Mammary epithelial cell (primary cell): ENCODE data around the gene CARMIL3.

Source experiments
- EZH2 ChIP-seq: IDR thresholded peaks from 2 replicates; pipeline ENCODE4 v1.6.1; 2012; ENCODE audit warnings: low read length, inconsistent platforms, borderline replicate concordance
- TF ChIP-seq, protein P1 (sequence below), 2 donors: IDR thresholded peaks in 1 of 2; conservative IDR thresholded peaks in 1 of 2; 2 replicates each; pipeline ENCODE4 v1.5.1; 2011 to 2012; ENCODE audit warnings: inconsistent platforms in 2 of 2, low read length in 2 of 2, mild to moderate bottlenecking in 2 of 2, control low read depth in 1 of 2, low read depth in 1 of 2; ENCODE audit not compliant: insufficient read depth in 1 of 2; ENCODE audit errors: extremely low read depth in 1 of 2

DNA sequence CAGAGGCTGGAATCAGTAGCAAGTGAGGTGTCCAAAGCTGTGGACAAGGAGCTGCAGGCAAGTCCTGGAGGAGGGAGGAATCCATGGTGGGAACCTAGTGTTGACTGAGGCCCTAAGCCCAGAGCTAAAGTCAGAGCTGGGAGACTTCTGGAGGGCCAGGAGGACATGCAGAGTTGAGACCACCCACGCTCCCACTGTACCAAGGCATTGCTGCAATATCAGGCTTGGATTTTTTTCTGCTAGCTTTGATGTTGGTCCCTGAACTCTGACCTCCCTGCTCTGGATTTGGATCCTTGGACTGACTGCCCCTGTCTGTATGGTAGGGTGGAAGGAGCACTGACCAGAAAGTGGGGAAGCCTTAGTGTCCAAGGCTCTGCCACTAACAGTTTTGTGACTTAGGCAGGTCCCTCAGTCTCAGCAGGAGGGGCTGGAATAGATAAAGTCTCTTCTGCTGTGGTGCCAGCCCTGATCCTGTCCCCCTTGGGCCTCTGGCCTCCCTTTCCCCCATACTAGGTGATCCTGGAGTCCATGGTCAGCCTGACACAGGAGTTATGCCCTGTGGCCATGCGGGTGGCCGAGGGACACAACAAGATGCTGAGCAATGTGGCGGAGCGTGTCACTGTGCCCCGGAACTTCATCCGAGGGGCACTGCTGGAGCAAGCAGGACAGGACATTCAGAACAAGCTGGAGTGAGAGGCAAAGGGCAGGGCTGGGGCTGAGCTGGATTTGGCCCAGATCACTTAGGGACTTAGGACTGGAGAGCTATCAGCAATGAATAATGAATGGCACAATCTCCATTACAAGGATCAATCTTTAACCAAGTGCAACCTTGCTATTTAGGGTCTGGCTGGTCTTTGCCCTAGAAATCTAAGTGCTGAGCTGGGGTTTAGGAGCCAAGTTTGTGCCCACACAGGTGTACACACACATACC is 9.4 kb downstream of the CARMIL3 start:
- TF ChIP-seq, protein P1, sequence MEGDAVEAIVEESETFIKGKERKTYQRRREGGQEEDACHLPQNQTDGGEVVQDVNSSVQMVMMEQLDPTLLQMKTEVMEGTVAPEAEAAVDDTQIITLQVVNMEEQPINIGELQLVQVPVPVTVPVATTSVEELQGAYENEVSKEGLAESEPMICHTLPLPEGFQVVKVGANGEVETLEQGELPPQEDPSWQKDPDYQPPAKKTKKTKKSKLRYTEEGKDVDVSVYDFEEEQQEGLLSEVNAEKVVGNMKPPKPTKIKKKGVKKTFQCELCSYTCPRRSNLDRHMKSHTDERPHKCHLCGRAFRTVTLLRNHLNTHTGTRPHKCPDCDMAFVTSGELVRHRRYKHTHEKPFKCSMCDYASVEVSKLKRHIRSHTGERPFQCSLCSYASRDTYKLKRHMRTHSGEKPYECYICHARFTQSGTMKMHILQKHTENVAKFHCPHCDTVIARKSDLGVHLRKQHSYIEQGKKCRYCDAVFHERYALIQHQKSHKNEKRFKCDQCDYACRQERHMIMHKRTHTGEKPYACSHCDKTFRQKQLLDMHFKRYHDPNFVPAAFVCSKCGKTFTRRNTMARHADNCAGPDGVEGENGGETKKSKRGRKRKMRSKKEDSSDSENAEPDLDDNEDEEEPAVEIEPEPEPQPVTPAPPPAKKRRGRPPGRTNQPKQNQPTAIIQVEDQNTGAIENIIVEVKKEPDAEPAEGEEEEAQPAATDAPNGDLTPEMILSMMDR (conservative IDR thresholded peaks at IDR 0.05 in 1 of 2, IDR thresholded peaks at IDR 0.05 in 1 of 2; ENCODE audit: extremely low read depth in 1 of 2, insufficient read depth in 1 of 2, low read depth in 1 of 2, low read length in 2 of 2): no peak
- TF ChIP-seq EZH2: no peak
